RKO (cell line): ENCODE measurements around the gene CTDP1.
A peak's percentile ranks its signal among the peaks of the same experiment; 100 is the strongest.

Source experiments
- DNase-seq: peaks from one replicate; pipeline ENCODE4 v3.0.0-alpha.2; 2016; ENCODE audit warnings: low spot score

Gene CTDP1

DNA sequence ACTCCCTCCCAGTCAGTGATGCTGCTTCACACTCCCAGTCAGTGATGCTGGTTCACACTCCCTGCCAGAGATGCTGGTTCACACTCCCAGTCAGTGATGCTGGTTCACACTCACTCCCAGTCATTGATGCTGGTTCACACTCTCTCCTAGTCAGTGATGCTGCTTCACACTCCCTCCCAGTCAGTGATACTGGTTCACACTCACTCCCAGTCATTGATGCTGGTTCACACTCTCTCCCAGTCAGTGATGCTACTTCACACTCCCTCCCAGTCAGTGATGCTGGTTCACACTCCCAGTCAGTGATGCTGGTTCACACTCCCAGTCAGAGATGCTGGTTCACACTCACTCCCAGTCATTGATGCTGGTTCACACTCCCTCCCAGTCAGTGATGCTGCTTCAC lies 83.8 kb downstream of the CTDP1 start:
- peak; percentile 28 for DNase-seq

DNA sequence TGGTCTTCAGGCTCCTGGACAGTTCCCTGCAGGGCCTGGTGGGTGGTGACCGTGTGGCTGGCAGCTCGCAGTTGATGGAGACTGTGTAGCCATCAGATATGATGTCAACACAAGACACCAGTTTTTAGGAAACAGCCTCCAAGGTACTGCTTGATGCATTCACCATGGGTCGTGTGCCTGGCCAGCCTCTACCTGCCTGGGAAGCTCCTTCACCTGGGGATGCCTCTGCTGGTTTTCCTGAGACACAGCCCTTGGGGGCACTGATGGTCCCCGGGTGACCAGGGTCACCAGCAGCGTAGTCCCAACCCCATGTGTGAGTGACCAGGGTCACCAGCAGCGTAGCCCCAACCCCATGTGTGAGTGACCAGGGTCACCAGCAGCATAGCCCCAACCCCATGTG lies 84.5 kb downstream of the CTDP1 start:
- DNase-seq = no peak

DNA sequence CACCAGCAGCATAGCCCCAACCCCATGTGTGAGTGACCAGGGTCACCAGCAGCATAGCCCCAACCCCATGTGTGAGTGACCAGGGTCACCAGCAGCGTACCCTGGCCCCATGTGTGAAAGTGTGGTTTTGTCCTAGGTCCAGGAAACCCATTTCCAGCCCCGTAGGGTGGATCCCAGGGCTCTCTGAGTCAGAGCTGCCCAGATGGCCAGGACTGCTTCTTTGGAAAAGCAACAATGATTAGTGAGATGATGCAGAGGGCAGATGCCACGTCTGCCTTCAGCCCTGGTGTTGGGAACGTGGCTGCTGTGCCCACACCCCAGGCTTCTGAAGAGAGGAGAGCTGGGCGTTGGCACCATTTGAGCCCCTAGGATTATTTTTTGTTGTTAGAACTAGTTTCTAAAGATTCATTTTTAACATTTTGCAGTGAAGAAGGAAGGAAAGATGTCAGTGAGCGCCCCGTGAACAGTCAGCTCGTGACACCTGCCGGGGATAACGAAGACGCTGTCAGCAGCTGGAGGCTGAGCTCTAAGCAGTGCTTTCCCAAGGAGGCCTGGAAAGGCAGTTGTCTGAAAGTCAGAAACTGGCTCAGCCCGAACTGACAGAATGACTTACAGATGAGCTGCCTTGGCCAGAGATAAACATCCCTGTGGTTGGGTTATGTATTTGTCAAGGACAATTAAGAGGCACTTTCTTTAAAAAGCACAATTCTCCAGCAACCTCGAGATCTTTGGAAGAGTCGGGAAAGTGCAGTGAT lies 86.1 kb downstream of the CTDP1 start:
- no peak for DNase-seq

DNA sequence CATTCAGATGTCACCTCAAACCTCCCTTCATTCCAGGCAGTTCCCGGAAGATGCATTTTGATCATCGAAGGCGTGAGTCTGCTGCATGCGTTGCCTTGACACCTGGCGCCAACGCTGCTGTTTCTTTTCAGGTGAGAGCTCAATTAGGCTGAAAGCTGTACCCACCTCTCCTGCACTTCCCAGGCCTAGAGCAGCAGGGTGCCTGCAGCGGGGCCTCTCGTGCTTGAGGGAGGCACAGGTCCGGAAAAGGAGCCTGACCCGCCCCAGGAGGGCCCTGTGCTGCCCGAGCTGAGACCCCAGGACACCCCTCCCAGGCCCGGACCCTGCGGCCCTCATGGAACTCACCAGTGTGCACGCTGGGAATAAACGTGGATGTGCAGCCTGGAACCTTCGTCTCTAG lies 86.7 kb downstream of the CTDP1 start:
- no peak for DNase-seq

DNA sequence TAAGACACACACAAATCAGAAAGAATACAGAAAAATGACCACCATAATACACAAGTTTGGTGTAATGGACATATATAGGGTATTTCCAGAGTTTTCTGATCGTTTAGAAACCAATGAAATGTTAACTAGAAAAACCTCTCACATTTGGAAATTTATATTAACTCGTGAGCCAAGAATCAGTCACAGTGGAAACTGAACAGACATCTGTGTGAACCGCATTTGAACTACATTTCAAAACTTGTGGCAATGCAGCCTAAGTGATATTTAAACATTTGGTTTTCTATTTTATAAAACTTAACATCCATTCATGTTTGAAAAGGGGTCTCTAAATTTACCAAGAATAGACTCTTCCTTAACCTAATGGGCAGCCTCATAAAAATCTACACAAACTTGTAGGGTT lies 89.1 kb downstream of the CTDP1 start:
- no peak for DNase-seq

DNA sequence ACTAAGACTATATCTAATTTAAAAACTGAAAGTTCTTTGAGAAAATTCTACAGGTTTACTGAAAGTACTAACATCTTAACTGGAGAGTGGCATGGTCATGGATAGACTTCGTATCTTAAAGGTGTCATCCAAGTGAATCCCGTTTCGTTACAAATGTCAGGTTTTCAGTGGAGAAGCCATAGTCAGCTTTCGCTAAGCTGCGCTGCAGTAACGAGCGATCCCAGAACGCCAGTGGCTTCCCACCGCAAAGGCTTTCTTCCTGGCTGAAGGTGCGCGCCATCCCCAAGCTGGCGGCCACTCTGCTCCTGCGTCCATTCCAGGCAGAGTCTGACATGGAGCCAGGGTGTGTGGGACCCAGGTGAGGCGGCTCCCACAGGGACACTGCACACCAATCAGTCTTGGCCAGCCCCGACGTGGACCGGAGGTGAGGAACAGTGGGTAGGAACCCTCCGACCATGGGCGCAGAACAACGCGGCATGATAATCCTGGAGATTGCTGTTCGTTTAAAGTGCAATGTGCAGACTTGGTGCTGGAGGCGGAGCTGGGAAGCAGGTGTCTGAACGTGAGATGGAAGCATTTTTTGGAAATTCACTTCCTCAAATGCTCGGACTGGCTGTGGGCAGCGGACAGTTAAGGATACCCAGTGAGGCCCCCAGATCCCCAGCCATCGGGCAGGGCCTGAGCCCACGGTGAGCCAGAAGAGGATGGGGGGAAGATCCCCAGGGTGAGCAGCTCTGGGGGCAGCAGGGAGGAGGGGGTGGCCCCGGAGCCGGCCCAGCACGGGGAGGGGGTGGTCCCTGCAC lies 90.3 kb downstream of the CTDP1 start:
- DNase-seq = no peak

DNA sequence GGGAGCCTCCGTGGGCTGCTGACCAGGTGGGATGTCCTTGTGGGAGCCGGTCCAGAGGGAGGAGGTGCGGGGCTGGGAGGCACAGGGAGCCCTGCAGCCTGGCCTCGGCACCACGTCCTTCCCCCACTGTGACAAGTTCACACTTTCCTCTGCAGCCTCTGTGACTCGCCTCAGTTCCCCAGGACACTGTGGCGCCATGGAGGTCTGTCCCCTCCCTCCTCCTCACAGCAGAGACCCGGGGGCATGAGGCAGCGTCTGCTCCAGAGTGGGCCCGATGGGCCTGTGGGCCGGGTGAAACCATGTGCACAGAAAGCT lies 90.9 kb downstream of the CTDP1 start:
- DNase-seq = no peak

DNA sequence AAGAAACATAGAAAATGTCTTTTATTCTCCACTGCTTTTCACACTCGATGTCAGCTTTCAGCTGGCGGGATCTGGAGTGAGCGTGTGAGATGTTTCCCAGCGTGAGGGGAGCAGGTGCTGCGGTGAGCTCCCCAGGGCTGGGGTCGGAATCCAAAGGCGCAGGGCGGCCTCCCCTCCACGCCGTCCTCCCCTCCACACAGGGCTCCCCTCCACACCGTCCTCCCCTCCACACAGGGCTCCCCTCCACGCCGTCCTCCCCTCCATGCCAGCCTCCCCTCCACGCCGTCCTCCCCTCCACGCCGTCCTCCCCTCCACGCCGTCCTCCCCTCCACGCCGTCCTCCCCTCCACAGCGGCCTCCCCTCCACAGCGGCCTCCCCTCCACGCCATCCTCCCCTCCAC lies 91.2 kb downstream of the CTDP1 start:
- DNase-seq = no peak

DNA sequence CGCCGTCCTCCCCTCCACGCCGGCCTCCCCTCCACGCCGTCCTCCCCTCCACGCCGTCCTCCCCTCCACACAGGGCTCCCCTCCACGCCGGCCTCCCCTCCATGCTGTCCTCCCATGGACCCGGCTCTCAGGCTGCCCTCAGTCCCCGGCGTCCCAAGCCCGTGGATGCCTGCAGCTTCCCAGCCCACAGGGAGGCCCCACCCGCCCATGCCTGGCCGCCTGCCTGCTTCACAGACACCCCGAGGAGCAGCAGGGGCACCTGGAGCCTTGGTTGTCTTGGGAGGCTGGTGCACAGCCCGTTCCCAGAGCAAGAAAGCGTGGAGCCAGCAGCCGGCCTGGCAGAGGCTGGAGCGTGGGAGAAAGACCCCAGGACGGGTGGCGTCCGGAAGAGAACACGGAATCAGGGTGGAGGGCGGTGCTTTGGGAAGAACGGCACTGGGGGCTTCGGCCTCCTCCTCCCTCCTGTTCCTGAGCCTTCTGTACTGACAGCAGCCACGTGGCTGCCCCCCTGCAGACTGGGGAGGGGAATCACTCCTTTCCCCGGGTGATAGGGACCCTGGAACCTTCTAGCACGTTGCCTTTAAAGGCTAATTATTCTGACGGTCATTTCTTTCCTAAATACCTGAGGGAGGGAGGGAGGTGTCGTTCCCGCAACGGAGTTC lies 92.0 kb downstream of the CTDP1 start:
- no peak for DNase-seq

DNA sequence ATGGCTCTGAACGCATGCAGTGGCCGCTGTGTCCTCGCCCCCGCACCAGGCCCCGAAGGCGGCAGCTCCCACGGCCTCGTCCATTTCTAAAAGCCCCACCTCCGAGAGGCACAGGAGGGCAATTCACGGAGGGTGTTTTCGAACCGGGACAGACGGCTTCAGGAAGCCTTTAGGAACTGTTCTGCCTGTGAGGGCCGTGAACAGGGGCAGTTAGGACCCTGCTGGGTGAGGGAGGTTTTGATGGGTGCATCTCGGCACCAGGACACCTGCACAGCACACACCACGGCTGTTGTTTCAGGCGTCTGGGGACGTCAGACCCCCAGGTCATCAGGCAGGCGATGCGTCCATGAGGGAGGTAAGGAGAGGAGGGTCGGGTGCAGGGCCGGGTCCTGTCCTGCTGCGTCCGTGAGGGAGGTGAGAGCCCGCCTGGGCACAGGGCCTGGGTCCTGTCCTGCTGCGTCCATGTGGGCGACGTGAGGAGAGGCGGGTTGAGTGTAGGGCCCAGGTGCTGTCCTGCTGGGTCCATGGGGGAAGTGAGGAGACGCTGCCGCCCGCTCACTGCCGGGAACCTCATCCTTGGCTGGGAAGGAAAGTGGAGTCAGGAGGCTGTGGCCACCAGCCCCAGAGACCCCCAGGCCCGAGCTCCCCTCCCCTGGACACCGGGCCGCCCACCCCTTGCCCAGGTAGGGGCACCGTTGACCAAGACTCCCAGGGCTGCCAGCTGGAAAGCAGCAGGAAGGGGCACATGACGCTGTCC lies 92.7 kb downstream of the CTDP1 start:
- DNase-seq = no peak

DNA sequence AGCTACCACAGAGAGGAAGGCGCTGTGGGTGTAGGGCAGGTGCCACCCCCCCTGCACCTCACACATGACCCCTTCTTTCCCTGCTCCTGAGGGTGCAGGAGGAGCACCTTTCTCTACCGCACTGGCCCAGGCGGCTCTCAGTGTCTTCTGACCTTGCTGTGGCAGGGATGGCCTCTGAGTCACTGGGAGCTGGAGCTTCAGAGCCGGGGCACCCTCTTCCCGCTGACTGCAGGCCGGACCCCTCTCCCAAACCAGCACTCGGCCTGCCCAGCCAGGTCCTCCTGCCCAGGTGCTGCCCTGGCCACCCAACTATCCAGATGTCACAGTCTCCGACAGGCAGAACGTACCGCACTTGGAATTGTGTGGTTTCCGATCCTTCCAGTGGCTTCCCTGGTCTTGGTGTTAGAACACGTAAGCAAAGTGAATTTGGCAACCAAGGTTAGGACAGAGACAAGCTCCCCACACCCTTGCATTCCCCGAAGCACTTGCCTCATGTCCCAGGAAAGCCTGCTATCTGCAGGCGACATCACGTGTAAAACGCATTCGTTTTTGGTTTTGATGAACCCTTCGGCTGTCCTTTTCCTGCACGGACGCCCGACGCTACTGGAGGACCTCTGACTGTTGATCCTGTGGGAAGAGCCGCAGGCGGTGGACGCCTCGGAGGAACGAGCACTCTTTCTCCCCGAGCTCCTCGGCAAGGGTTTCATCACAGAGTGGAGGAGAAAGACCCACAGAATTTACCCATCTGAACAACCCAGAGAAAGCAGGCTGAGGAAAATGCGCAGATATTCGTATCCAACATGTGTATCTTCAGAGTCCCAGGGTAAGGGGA lies 93.5 kb downstream of the CTDP1 start:
- no peak for DNase-seq

DNA sequence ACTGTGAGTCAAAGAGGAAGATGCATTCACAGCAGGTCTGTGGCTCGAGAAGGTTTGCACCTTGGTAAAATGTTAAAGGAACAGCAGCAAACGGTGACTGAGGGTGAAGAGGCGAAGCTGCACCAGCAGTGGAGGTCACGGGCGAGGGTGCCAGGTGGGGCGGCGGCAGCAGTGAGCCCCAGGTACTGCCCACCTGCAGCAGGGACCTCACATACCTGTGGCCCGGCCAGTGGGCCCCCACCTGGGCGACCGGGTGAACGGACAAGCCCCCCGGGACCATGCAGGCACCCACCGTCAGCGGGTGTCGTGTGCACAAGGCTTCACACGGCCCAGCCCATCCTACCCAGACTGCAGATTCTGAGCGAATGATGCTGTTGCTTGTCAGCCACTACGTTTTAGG lies 94.5 kb downstream of the CTDP1 start:
- DNase-seq = no peak

DNA sequence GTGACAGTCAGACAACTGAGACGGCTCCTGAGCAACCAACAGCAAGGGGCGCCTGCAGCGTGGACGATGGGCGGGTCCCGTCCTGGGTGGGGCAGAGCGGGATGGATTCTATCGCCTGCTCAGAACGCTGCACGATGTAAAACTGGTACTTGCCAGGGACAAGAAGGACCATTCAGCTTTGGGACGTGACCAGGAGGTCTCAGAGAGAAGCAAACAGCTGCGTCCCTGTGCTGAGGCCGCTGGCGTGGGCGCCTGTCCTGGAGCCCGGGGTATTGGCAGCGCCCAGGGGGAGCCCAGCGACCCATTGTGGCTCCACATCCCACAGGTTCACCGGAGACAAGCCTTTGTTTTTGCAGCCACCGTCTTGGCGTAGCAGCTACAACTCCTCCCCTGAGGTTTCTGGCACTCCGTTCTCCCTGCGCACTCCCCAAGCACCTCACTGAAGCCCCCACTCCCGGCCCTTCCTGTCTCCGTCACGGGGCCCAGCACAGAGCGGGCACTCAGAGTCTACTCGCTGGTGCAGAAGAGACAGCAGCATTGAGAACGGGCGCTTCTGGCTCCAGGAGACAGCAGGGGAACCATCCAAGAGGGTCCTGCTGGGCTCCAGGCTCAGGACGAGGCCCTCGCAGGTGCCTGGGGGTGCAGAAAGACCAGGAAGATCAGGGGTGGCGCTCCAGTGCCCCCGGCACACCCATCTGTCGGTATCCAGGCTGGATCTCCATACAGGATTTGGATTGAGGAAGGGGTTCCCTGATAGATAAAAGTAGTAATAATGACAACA lies 96.0 kb downstream of the CTDP1 start:
- DNase-seq = no peak

DNA sequence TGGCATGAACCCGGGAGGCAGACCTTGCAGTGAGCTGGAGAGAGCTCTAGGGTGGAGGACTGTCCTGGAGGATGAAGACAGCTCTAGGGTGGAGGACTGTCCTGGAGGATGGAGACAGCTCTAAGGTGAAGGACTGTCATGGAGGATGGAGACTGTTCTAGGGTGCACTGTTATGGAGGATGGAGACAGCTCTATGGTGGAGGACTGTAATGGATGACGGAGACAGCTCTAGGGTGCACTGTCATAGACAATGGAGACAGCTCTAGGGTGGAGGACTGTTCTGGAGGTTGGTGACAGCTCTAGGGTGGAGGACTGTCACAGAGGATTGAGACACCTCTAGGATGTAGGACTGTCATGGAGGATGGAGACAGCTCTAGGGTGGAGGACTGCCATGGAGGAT lies 97.1 kb downstream of the CTDP1 start:
- no peak for DNase-seq

DNA sequence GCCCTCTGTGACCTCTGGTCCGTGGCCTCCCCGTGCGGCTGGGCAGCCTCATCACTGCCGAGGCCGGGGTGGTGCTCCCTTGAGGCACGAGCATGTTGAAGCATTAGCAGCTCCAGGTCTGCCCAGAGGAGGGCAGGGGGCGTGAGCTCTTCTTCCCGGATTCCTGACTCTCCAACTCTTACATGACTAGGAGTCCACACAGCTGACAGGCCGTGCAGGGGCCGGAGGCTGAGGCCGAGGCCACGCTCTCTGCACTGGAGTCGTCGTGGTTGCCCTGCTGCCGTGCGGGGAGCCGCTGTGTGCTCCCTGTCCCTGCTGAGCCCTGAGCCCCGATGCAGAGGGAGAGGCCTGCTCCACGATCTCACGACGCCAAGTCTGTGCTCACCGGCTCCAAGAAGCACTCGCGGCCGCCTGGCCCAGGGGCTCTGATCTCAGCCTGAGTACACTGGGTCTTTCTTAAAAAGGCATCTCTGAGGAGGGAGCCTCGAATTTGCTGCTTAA lies 98.7 kb downstream of the CTDP1 start:
- no peak for DNase-seq

DNA sequence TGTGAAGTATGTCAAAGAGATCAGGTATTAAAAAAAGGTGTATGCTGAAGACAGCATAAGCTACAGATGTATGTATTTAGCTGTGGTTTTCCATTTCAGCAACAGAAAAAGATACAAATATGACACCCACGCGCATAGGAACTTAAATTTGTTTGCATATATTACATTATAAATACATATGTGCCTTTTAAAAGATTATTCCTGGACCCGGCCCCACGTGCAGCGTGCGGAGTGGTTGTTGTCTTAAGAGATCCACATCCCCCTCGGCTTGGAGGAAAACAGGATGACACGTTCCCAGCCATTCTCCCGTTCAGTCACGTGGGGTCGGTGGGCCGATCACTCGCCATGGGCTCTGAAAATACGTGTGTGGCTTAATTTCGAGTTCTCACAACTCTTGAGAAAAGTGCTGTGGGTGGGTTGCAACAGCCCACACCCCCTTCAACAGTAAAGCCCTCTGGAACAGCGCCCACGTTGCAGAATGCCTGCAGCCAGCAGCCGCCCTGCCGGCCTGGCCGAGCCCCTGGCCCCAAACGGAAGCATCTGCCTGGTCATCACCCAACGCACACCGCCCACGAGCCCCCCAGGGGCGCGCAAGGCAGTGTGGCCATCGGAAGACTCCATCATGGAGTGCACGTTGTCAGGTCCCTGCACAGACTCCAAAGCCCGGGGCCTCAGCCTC lies 99.6 kb downstream of the CTDP1 start:
- no peak for DNase-seq

DNA sequence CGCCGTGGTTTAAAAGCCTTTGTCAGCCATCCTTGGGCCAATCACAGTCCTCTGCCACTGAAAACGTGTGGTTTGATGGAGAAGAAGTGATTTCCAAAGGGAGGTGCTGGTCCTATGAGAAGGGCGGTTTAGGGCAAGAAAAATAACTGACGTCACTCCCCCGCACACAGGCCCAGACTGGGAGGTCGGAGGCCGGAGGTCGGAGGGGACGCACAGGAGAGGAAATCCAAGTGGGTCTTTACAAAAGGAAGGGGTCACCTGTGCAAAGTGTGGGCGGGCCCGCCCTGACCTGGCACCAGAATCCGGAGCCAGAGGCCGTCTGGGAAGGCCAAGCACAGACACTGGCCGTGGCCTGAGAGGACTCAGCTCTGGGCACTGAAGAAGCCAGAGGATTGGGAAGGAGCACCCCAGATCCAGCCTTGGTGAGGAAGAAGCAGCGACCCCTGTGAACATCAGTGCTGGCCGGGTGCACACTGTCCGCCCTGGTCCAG lies 100.1 kb downstream of the CTDP1 start:
- no peak for DNase-seq

DNA sequence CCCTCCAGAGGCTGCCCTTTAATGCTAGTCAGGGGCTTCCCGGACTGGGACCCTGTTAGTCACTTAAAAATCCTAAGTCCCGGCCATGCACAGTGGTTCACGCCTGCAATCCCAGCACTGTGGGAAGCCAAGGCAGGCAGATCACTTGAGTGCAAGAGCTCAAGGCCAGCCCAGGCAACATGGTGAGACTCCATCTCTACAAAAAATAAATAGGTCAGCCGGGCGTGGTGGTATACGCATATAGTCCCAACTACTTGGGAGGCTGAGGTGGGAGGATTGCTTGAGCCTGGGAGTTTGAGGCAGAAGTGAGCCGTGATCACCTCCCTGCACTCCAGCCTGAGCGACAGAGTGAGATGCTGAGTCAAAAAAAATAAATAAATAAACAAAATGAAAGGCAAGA lies 100.9 kb downstream of the CTDP1 start:
- DNase-seq = no peak

DNA sequence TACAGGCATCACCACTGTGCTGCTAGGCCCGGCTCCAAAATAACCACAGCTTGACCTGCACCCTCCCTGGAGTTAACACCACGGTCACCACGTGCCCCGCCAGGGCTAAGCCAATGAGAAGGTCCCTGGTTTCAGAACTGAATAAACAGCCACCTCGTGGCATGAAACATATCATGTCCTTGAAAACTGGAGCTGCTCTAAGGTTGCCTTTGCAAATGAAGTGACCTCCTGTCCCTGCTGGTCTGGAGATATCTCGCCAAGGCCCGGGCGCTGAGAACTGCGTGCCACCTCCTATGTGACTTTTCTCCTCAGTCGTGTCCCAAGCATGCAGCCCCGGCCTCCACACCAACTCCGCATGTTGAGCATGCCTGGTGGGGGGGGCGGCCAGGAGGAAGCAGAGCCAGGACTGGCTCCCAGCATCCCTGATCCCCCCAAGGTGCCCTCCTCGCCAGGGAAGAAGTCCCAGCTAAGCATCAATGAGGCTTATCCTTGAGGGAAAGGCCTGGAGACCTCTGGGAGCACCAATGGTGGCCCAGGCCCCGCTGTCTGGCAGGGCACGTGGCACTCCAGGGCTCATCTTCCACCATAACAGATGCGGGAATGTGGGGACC lies 101.8 kb downstream of the CTDP1 start:
- no peak for DNase-seq
